GM10248 (cell line): ENCODE measurements around the gene DSCAM.

Source experiments
- CTCF ChIA-PET: fragments of 300-600 bp; sonication (Branson Sonifier 250); formaldehyde crosslinking; extraction: SDS; loops from one replicate; lab custom pipeline; 2021; ENCODE audit warnings: antibody characterized with exemption; lab: Yijun Ruan, JAX
- POLR2A ChIA-PET: fragments of 350-650 bp; sonication (Branson Sonifier 250); formaldehyde crosslinking; extraction: SDS; loops from one replicate; lab custom pipeline; 2020; ENCODE audit warnings: antibody characterized with exemption; lab: Yijun Ruan, JAX
- DNase-seq: peaks from one replicate; pipeline ENCODE4 v3.0.0; 2012; ENCODE audit errors: extremely low spot score
- CTCF ChIP-seq: IDR thresholded peaks from 2 replicates; pipeline ENCODE4 v1.5.1; 2012; ENCODE audit warnings: mild to moderate bottlenecking, low read depth; ENCODE audit errors: extremely low read depth, missing control alignments, control extremely low read depth

Gene DSCAM

GRCh38 chr21:40315626-40316025 lies 531.3 kb downstream of the DSCAM start:
- CTCF ChIA-PET, result interaction anchor here (1.3 kb wide), 1 partner anchor 23 kb away, joined by 3 read pairs; no protein-coding TSS in a partner anchor
- POLR2A ChIA-PET, result no interaction called here
- TF ChIP-seq CTCF, result no peak
- DNase-seq, result no peak

GRCh38 chr21:40313260-40313659 lies 533.7 kb downstream of the DSCAM start:
- no peak for DNase-seq
- TF ChIP-seq CTCF, result no peak
- CTCF ChIA-PET, result no interaction called here
- POLR2A ChIA-PET, result no interaction called here

GRCh38 chr21:40300300-40300699 lies 546.7 kb downstream of the DSCAM start:
- POLR2A ChIA-PET, result no interaction called here
- TF ChIP-seq CTCF, result no peak
- CTCF ChIA-PET, result interaction anchor here (1.8 kb wide), 1 partner anchor 10 kb away, joined by 4 read pairs; no protein-coding TSS in a partner anchor
- DNase-seq, result no peak

- ChIA-PET CTCF (interaction anchor here (1.8 kb wide), 1 partner anchor 10 kb away, joined by 4 read pairs; no protein-coding TSS in a partner anchor), POLR2A (no interaction called here)
- TF ChIP-seq CTCF, result no peak
- DNase-seq, result no peak
Measured at GRCh38 chr21:40299451-40299850, 547.5 kb downstream of the DSCAM start.

- TF ChIP-seq CTCF, result no peak
- ChIA-PET CTCF (no interaction called here), POLR2A (no interaction called here)
- no peak for DNase-seq
Measured at GRCh38 chr21:40294345-40294744, 552.6 kb downstream of the DSCAM start.

- no peak for DNase-seq
- no peak for TF ChIP-seq CTCF
- POLR2A ChIA-PET, result no interaction called here
- CTCF ChIA-PET, result interaction anchor here (0.9 to 1.0 kb wide), 2 partner anchors 10 to 24 kb away, joined by 3 read pairs; no protein-coding TSS in a partner anchor
Measured at GRCh38 chr21:40291560-40291959, 555.4 kb downstream of the DSCAM start.

GRCh38 chr21:40284409-40284808 lies 562.5 kb downstream of the DSCAM start:
- TF ChIP-seq CTCF, result no peak
- POLR2A ChIA-PET, result no interaction called here
- no peak for DNase-seq
- CTCF ChIA-PET, result no interaction called here
